ENCODE measurements around the gene ACTG2. TPM values are rescaled to one million over a fixed set of nuclear protein-coding genes. Genes with fewer than 3 reads are reported as not detected.

Gene ACTG2
- total and polyA plus RNA-seq, 10 of the 15 experiments (the other 5 are each of a cell fraction or from before 2014, with no cell fraction given) = 0.06 to 0.97 (median 0.12) TPM; not detected in 7

GRCh38 chr2:73908689-73909652, 16.2 kb downstream of the ACTG2 start:
- in situ Hi-C loops (cut with MboI) = no loop called here
- Histone ChIP-seq H3K27me3 (replicated peaks in 1 of 2; ENCODE audit: control insufficient read depth in 2 of 2, insufficient read depth in 2 of 2, low read length in 1 of 2) (no peaks in the 10 kb centered on the region), H3K4me2 (ENCODE audit: control insufficient read depth, insufficient read depth) (no peak overlapping the region), H3K9me3 (replicated peaks; ENCODE audit: control insufficient read depth, insufficient read depth, low read length) (no peaks in the 10 kb centered on the region), H3K9ac (ENCODE audit: control insufficient read depth, insufficient read depth, low read length) (no peak overlapping the region), H3K27ac (ENCODE audit: control insufficient read depth, insufficient read depth) (no peak overlapping the region), H2AFZ (ENCODE audit: control insufficient read depth, low read depth, low read length) (no peak overlapping the region), H3K4me3 (no peak overlapping the region), H3K4me1 (ENCODE audit: control insufficient read depth, insufficient read depth, low read length) (no peaks in the 10 kb centered on the region), H4K20me1 (ENCODE audit: control insufficient read depth, insufficient read depth) (no peaks in the 10 kb centered on the region), H3K36me3 (ENCODE audit: control insufficient read depth in 2 of 2, insufficient read depth in 2 of 2, low read length in 1 of 2) (no peaks in the 10 kb centered on the region), H3K79me2 (ENCODE audit: control insufficient read depth, insufficient read depth, low read length) (no peaks in the 10 kb centered on the region)
- no TSS peak for BruUV-seq (replicated peaks)
- TF ChIP-seq SKIL (IDR thresholded peaks at IDR 0.05; ENCODE audit: low read depth, poor library complexity, severe bottlenecking) = no peak
- TF ChIP-seq USF2 (IDR thresholded peaks at IDR 0.05; ENCODE audit: borderline replicate concordance, low read depth, low read length) = no peak
- no peak for TF ChIP-seq MTA3 (IDR thresholded peaks at IDR 0.05; ENCODE audit: borderline replicate concordance, low read length)
- no peak for TF ChIP-seq CUX1 (IDR thresholded peaks at IDR 0.05; ENCODE audit: insufficient replicate concordance, low read depth, low read length)
- TF ChIP-seq STAT1 (conservative IDR thresholded peaks at IDR 0.05) = no peak
- no peak for TF ChIP-seq HSF1 (IDR thresholded peaks at IDR 0.05; ENCODE audit: low read depth, low read length)
- TF ChIP-seq CREB1 (IDR thresholded peaks at IDR 0.05; ENCODE audit: low read depth) = no peak
- intact Hi-C loops (cut with micrococcal nuclease; ENCODE audit: unreplicated experiment) = loop anchor here (5.0 kb wide), 3 partner anchors 173 to 238 kb away; partner anchors contain the start of gene BOLA3
- no peak for FAIRE-seq
- POLR2A ChIA-PET = interaction anchor here (1.5 kb wide), 3 partner anchors 14 to 212 kb away, joined by 3 to 4 read pairs (median 3); no protein-coding TSS in a partner anchor
- CTCF ChIA-PET = interaction anchor here (0.6 to 5.4 kb wide), 23 partner anchors 8 to 492 kb away, joined by 3 to 78 read pairs (median 5); partner anchors contain the start of gene STAMBP
- WGBS (ENCODE audit: insufficient coverage, insufficient replicate concordance, low lambda C conversion rate, missing lambda C conversion rate) = 64% methylated on average over 10 of the region's 10 CpGs
- SMC1A ChIA-PET (ENCODE audit: uncharacterized antibody, unreplicated experiment) = interaction anchor here (0.7 to 5.0 kb wide), 25 partner anchors 8 to 217 kb away, joined by 3 to 45 read pairs (median 4); partner anchors contain the start of gene STAMBP
- no peak for DNase-seq (ENCODE audit: low read depth, low spot score)
- RAD21 ChIA-PET (ENCODE audit: unreplicated experiment) = interaction anchor here (0.8 to 2.8 kb wide), 14 partner anchors 12 to 427 kb away, joined by 3 to 52 read pairs (median 6); partner anchors contain the start of genes BOLA3 and MOB1A
- no peak for ATAC-seq
